Neutrophil (primary cell): ENCODE data around the gene PKHD1.

Source experiments
- H3K27ac ChIP-seq: fragments of 200-600 bp; sonication (generic); 2 replicates; pipeline ENCODE4 v1.5.1; 2016; ENCODE audit warnings: mild to moderate bottlenecking, moderate library complexity
- H3K27me3 ChIP-seq: fragments of 200-600 bp; sonication (generic); 2 replicates; pipeline ENCODE4 v1.6.0; 2016; ENCODE audit warnings: mild to moderate bottlenecking
- H3K36me3 ChIP-seq: fragments of 200-600 bp; sonication (generic); 2 replicates; pipeline ENCODE4 v1.5.1; 2017
- H3K4me1 ChIP-seq, 2 experiments: fragments of 200-600 bp in 1 of 2; sonication (generic) in 1 of 2; 1 replicate in 1 of 2; 2 replicates in 1 of 2; pipeline versions ENCODE4 v1.5.1 to v1.6.1; 2013 to 2016; ENCODE audit warnings: low read depth in 1 of 2, low read length in 1 of 2, mild to moderate bottlenecking in 1 of 2, moderate library complexity in 1 of 2; ENCODE audit not compliant: control insufficient read depth in 1 of 2, insufficient read depth in 1 of 2
- H3K4me3 ChIP-seq, 2 experiments: fragments of 200-600 bp in 1 of 2; sonication (generic) in 1 of 2; 1 replicate in 1 of 2; 2 replicates in 1 of 2; pipeline ENCODE4 v1.5.1; 2013 to 2016; ENCODE audit warnings: low read depth in 1 of 2, low read length in 1 of 2, mild to moderate bottlenecking in 1 of 2, moderate library complexity in 1 of 2
- H3K9me3 ChIP-seq: fragments of 200-600 bp; sonication (generic); 2 replicates; pipeline ENCODE4 v1.5.1; 2016
- TF ChIP-seq, protein P1 (sequence below): fragments of 200-600 bp; sonication (generic); IDR thresholded peaks from 2 replicates; pipeline ENCODE4 v1.5.1; 2016; ENCODE audit warnings: antibody characterized with exemption

PKHD1 gene

DNA sequence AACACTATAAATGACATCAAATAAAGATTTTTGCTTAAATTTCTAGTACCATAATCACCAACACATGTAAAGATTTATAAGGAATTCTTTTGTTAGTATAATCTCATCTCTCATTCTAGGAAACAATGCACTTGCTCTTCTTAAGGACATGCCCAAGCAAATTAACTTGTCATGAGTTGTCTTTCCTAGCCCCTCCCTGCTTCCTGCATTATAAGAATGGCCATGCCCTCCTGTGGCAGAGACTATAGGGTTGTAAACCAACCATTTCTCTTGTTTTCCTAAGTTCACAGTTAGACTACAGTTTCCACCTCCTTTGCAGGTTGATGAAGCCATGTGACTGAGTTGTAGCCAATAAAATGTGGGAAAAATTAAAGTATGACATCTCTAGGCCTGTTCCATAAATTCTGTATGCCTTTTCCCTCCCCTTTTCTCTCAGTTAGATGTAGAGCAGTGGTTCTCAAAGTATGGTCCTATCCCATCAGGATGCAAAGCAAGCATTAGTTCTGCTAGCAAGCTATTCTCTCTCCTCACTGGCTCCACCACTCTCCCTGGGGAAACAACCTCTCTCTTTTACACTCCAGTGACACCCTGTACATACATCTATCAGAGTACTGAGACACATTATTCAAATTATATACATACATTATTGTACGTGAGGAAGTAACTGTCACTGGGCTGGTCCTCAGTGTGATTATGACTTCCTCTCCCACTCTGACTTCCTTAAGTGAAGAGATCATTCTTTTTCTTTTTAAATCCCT lies 295.0 kb downstream of the PKHD1 start:
- no peaks in the 10 kb centered on the region for H3K27me3 ChIP-seq
- no peaks in the 10 kb centered on the region for H3K9me3 ChIP-seq
- no peaks in the 10 kb centered on the region for H3K4me1 ChIP-seq
- no peak overlapping the region for H3K4me3 ChIP-seq
- TF ChIP-seq, protein P1, sequence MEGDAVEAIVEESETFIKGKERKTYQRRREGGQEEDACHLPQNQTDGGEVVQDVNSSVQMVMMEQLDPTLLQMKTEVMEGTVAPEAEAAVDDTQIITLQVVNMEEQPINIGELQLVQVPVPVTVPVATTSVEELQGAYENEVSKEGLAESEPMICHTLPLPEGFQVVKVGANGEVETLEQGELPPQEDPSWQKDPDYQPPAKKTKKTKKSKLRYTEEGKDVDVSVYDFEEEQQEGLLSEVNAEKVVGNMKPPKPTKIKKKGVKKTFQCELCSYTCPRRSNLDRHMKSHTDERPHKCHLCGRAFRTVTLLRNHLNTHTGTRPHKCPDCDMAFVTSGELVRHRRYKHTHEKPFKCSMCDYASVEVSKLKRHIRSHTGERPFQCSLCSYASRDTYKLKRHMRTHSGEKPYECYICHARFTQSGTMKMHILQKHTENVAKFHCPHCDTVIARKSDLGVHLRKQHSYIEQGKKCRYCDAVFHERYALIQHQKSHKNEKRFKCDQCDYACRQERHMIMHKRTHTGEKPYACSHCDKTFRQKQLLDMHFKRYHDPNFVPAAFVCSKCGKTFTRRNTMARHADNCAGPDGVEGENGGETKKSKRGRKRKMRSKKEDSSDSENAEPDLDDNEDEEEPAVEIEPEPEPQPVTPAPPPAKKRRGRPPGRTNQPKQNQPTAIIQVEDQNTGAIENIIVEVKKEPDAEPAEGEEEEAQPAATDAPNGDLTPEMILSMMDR = no peak
- H3K36me3 ChIP-seq = no peaks in the 10 kb centered on the region
- no peak overlapping the region for H3K27ac ChIP-seq

DNA sequence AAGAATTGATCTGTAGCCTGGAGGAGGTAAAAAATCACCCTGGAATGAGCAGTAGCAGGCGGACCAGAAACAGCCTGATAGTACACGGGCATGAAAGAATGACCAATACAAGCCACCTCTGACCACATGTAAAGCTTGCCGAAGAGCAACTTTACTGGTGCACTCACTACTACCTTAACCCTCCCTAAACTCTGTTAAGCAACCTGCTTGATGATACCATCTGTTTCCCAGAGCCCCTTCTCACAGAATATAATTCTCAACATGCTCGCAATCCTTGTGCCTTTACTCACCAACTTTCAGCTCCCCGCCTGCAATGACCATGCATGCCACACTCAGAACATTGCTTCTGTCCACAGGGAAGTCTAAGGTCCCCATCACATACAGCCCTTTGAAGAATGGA lies 296.5 kb downstream of the PKHD1 start:
- H3K27me3 ChIP-seq = no peaks in the 10 kb centered on the region
- TF ChIP-seq, protein P1 = no peak

DNA sequence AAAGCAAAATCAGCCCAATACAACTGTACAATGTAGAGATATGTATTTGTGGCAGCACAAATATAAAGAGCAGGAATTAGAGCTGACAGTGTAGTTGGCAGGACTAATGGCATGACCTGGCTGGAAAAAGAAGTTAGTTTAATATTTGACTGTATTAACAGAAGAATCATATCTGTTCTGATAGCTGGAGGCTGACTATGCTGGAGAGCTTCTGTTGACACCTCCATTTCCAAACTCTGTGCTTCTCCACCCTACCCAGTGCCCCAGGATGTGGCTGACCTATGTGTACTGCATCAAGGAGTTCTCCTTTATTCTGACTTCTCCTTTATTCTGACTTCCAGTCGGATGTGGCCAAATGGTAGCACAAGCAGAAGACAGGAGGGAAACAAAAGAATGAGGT lies 299.3 kb downstream of the PKHD1 start:
- Histone ChIP-seq H3K36me3 (no peaks in the 10 kb centered on the region), H3K4me3 (no peak overlapping the region), H3K9me3 (no peaks in the 10 kb centered on the region), H3K27me3 (no peaks in the 10 kb centered on the region), H3K4me1 (no peaks in the 10 kb centered on the region), H3K27ac (no peak overlapping the region)
- TF ChIP-seq, protein P1 = no peak

More for the DNA sequence above, 296.5 kb downstream of the PKHD1 start:
- no peak overlapping the region for H3K4me3 ChIP-seq
- H3K9me3 ChIP-seq = no peaks in the 10 kb centered on the region
- no peak overlapping the region for H3K27ac ChIP-seq
- no peaks in the 10 kb centered on the region for H3K4me1 ChIP-seq
- H3K36me3 ChIP-seq = no peaks in the 10 kb centered on the region

DNA sequence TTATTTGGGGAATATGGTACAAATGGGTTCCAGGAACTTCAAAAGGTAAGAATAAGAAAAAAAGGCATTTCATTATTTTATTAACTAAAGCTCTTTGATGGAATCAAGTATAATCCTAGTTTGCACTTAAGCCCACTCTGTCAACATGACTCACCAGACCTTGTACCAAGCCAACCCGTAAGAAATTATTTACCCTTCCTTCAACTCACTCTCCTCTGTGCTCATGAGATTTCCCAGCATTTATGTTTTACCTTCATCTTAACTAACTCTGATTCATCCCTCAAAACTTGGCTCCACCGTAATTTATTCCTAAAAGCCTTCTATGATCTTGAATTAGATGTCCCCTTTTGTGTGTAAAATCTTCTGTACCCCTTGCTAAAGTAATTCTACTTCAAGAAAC lies 308.7 kb downstream of the PKHD1 start:
- Histone ChIP-seq H3K4me3 (no peak overlapping the region), H3K27me3 (no peaks in the 10 kb centered on the region), H3K4me1 (no peaks in the 10 kb centered on the region), H3K27ac (no peak overlapping the region), H3K9me3 (no peaks in the 10 kb centered on the region), H3K36me3 (no peaks in the 10 kb centered on the region)
- TF ChIP-seq, protein P1 = no peak

DNA sequence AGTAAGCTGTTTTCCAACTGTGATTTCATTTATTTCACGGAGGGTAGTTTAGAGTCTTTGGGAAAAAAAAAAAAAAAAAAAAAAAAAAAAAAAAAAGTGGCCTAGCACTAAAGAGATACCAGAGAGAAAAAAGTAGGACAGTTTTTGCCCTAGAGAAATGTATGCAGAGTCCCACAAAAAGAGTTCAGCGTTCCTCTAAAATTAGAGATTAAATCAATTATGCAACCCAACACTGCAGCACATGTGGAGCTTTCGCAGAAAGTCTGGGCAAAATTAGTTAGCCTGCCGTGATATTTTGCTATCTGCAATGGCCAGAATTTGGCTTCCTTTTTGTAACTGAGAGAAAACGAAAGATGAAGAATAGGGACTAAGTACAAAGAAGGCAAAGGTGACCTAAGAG lies 309.8 kb downstream of the PKHD1 start:
- Histone ChIP-seq H3K36me3 (no peaks in the 10 kb centered on the region), H3K27me3 (no peaks in the 10 kb centered on the region), H3K9me3 (no peaks in the 10 kb centered on the region), H3K27ac (no peak overlapping the region), H3K4me1 (no peaks in the 10 kb centered on the region), H3K4me3 (no peak overlapping the region)
- TF ChIP-seq, protein P1 = no peak
